WTC11 (cell line): ENCODE measurements around the gene MYBPH.

Experiments used
- ATF3 ChIP-seq: sonication (generic); formaldehyde crosslinking; conservative IDR thresholded peaks from 2 replicates; pipeline ENCODE4 v1.8.1; 2022; ENCODE audit warnings: mild to moderate bottlenecking, missing genetic modification reagents
- CTCF ChIP-seq: fragments of 200-600 bp; IDR thresholded peaks from 2 replicates; pipeline ENCODE4 v1.8.0; 2022; ENCODE audit warnings: antibody characterized with exemption
- HMGA2 ChIP-seq: fragments of 250-450 bp; sonication (Bioruptor Pico); IDR thresholded peaks from 2 replicates; pipeline ENCODE4 v1.4.0; 2021; ENCODE audit warnings: mild to moderate bottlenecking, moderate library complexity
- JUN ChIP-seq: sonication (generic); formaldehyde crosslinking; IDR thresholded peaks from 2 replicates; pipeline ENCODE4 v1.8.0; 2023; ENCODE audit warnings: mild to moderate bottlenecking, missing genetic modification reagents
- RELA ChIP-seq: sonication (generic); formaldehyde crosslinking; IDR thresholded peaks from 2 replicates; pipeline ENCODE4 v1.8.1; 2022; ENCODE audit warnings: missing genetic modification reagents, mild to moderate bottlenecking, borderline replicate concordance
- USF2 ChIP-seq: sonication (generic); formaldehyde crosslinking; IDR thresholded peaks from 2 replicates; pipeline ENCODE4 v1.8.1; 2023; ENCODE audit warnings: mild to moderate bottlenecking, missing genetic modification reagents, moderate library complexity
- ZNF219 ChIP-seq: sonication (generic); formaldehyde crosslinking; IDR thresholded peaks from 2 replicates; pipeline ENCODE4 v1.8.0; 2023; ENCODE audit warnings: missing genetic modification reagents, mild to moderate bottlenecking, borderline replicate concordance

- TF ChIP-seq ATF3 = no peak
- TF ChIP-seq RELA (CRISPR knock-in tag) = no peak
- no peak for TF ChIP-seq ZNF219 (CRISPR knock-in tag)
- TF ChIP-seq HMGA2 (CRISPR knock-in tag) = no peak
- no peak for TF ChIP-seq USF2 (CRISPR knock-in tag)
- TF ChIP-seq CTCF = no peak
- TF ChIP-seq JUN (CRISPR knock-in tag) = no peak
Observed at GRCh38 chr1:203210988-203211387, 35.4 kb upstream of the MYBPH start.
